Kidney (tissue), 14 donors: ENCODE measurements around the gene CTDP1. TPM values are rescaled to one million over a fixed set of nuclear protein-coding genes. Genes with fewer than 3 reads are reported as not detected.

Source experiments
- DNase-seq, 5 donors: peaks; one replicate each; pipeline ENCODE4 v3.0.0-alpha.2; 2013 to 2020
- FAIRE-seq: peaks from 2 replicates; lab custom pipeline; 2012; peaks lifted over from hg19 to GRCh38; lab: Jason Lieb, UNC
- H3K27ac ChIP-seq, 2 donors: one replicate each; pipeline ENCODE4 v1.7.0; 2013; ENCODE audit warnings: low read depth in 2 of 2, low read length in 2 of 2, inconsistent platforms in 1 of 2
- H3K27me3 ChIP-seq: one replicate; pipeline ENCODE4 v1.7.1; 2013; ENCODE audit warnings: low read length, inconsistent platforms; ENCODE audit not compliant: control insufficient read depth, insufficient read depth
- H3K36me3 ChIP-seq, 3 donors: one replicate each; pipeline versions ENCODE4 v1.7.0 to v1.7.1; 2013; ENCODE audit warnings: low read length in 3 of 3, control low read depth in 1 of 3, inconsistent platforms in 1 of 3; ENCODE audit not compliant: insufficient read depth in 3 of 3, control insufficient read depth in 2 of 3
- H3K4me1 ChIP-seq, 3 donors: one replicate each; pipeline versions ENCODE4 v1.7.0 to v1.7.1; 2013; ENCODE audit warnings: low read length in 3 of 3, inconsistent platforms in 1 of 3, low read depth in 1 of 3; ENCODE audit not compliant: control insufficient read depth in 2 of 3, insufficient read depth in 2 of 3
- H3K4me3 ChIP-seq, 3 donors: one replicate each; pipeline versions ENCODE4 v1.7.0 to v1.8.1; 2013; ENCODE audit warnings: low read length in 3 of 3, control low read depth in 1 of 3, inconsistent platforms in 1 of 3
- H3K9ac ChIP-seq, 3 donors: one replicate each; pipeline versions ENCODE4 v1.7.0 to v1.7.1; 2013; ENCODE audit warnings: low read length in 3 of 3, control low read depth in 1 of 3, inconsistent platforms in 1 of 3
- H3K9me3 ChIP-seq, 3 donors: one replicate each; pipeline versions ENCODE4 v1.7.0 to v1.7.1; 2013; ENCODE audit warnings: low read length in 3 of 3, control low read depth in 1 of 3, inconsistent platforms in 1 of 3; ENCODE audit not compliant: control insufficient read depth in 2 of 3, insufficient read depth in 1 of 3
- intact Hi-C: fragments of 100-400 bp; cut with DNase I; formaldehyde crosslinking; loops from one replicate; pipeline ENCODE4 v1.11.1; 2022
- polyA plus RNA-seq: library from polyadenylated mRNA; stranded (reverse); fragments of 350-450 nt; fragmentation: Illumina TruSeq; extraction: RNeasy Lipid Tissue Mini Kit (QIAGEN cat#74804); gene quantifications from one replicate; pipeline ENCODE4 v1.2.3, GENCODE V29; 2014; ENCODE audit warnings: low read depth, low replicate concordance; ENCODE audit not compliant: insufficient read depth
- total RNA-seq: library from RNA; stranded (reverse); fragmentation: NEBNext Ultra II Directional; extraction: Animal tissue kit (Norgen Biotek cat#: 25700); gene quantifications from one replicate; pipeline ENCODE4 v1.2.1, GENCODE V29; 2021
- TF ChIP-seq, protein P1 (sequence below): IDR thresholded peaks from 3 replicates; pipeline ENCODE4 v1.5.1; 2012; ENCODE audit warnings: mild to moderate bottlenecking, moderate library complexity, borderline replicate concordance; ENCODE audit not compliant: insufficient read depth; ENCODE audit errors: extremely low read depth
- donor health status: control.
- donor health status: control.
- donor health status: control.
- donor health status: control.
- donor health status: control.
- donor health status: DM: yes; HTN: yes; CAD: no.
- donor health status: Normal renal cell carcinoma (clear cell type).

The CTDP1 gene
- total and polyA plus RNA-seq, 2 donors from 2014 or later: 11.1 to 21.8 TPM

DNA sequence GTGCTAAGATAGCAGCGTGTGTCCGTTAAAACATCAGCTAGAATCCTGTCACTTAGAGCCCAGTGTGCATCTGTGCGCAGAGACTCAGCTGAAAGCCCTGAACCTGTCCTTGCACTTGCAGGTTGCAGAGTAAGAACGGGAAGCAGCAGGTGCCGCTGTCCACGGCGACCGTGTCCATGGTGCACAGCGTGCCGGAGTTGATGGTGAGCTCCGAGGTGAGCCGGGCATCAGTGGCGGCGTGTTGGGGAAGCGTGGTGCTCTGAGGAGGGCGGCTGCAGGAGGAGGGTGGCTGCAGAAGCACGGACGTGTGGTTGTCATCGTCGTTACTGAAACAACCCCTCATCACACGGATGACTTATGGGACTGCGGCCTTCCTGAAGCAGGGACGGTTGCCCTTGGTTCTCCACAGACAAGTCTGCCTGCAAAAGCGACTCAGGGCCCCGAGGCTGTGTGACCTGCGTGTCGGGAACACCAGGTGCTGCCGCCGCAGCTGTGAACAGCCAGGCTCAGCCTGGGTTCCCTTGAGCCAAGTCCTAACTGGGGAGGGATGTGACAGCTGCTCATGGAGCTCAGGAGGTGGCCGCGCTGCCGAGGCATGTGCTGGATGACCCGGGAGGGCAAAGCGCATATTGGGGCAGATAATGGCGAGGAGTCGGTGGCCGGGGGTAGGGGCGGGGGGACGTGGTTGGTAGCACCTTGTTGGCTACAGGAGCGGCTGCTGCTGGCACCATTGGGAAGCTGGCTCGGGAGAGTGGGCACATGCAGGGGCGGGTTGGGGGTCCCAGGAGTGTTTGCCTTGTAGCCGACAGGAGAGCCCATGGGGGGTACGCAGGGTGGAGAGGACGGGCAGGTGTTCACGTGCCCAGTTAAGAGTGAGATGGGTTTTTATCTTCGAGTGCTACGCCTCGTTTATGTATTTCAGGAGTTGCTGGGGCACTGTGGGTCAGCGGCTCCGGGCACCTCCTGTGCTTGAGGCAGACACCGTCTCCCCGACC, 16.6 kb downstream of the CTDP1 start:
- intact Hi-C loops: no loop called here
- Histone ChIP-seq H3K9me3 (no peaks in the 10 kb centered on the region), H3K36me3 (peaks cover 3 to 32% (median 27%) of the 10 kb centered on the region in 3 donors), H3K9ac (no peak overlapping the region), H3K4me3 (no peak overlapping the region), H3K27me3 (no peaks in the 10 kb centered on the region), H3K4me1 (peaks cover 0 to 3% (median under 1%) of the 10 kb centered on the region in 3 donors), H3K27ac (no peak overlapping the region)
- DNase-seq (no peak), FAIRE-seq (no peak)
- TF ChIP-seq, protein P1, sequence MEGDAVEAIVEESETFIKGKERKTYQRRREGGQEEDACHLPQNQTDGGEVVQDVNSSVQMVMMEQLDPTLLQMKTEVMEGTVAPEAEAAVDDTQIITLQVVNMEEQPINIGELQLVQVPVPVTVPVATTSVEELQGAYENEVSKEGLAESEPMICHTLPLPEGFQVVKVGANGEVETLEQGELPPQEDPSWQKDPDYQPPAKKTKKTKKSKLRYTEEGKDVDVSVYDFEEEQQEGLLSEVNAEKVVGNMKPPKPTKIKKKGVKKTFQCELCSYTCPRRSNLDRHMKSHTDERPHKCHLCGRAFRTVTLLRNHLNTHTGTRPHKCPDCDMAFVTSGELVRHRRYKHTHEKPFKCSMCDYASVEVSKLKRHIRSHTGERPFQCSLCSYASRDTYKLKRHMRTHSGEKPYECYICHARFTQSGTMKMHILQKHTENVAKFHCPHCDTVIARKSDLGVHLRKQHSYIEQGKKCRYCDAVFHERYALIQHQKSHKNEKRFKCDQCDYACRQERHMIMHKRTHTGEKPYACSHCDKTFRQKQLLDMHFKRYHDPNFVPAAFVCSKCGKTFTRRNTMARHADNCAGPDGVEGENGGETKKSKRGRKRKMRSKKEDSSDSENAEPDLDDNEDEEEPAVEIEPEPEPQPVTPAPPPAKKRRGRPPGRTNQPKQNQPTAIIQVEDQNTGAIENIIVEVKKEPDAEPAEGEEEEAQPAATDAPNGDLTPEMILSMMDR: no peak

- no peak for FAIRE-seq
- Histone ChIP-seq H3K4me1 (peaks cover 0 to 3% (median 0%) of the 10 kb centered on the region in 3 donors), H3K36me3 (peaks cover 3 to 32% (median 27%) of the 10 kb centered on the region in 3 donors), H3K9me3 (no peaks in the 10 kb centered on the region), H3K4me3 (no peak overlapping the region), H3K27me3 (no peaks in the 10 kb centered on the region), H3K27ac (no peak overlapping the region), H3K9ac (no peak overlapping the region)
- intact Hi-C loops: no loop called here
- DNase-seq: no peak
- TF ChIP-seq, protein P1: no peak
Measured at GRCh38 chr18:79697178-79697577, 17.6 kb downstream of the CTDP1 start.

DNA sequence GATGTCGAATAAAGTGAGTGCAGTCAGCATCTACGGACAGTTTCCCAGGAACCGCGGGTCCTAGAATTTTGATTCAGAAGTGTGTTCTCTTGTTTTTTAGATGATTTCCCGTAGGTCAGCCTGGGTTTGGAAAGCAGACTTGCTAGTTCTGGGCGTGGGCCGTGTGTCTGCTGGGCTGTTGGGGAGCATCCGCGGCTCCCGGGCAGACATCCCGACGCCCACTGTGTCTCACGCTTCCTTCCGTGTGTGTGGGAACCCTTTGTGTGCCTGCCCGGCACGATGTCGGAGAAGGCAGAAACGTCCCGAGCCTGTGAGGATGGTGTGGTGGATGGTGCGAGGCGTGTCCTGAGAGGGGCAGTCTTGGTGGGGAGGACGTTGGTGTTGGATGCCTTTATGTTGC, 18.4 kb downstream of the CTDP1 start:
- intact Hi-C loops: no loop called here
- Histone ChIP-seq H3K36me3 (peaks cover 3 to 32% (median 27%) of the 10 kb centered on the region in 3 donors), H3K27me3 (no peaks in the 10 kb centered on the region), H3K27ac (no peak overlapping the region), H3K9ac (no peak overlapping the region), H3K9me3 (no peaks in the 10 kb centered on the region), H3K4me3 (no peak overlapping the region), H3K4me1 (peaks cover 0 to 3% (median 0%) of the 10 kb centered on the region in 3 donors)
- no peak for FAIRE-seq
- TF ChIP-seq, protein P1: no peak
- DNase-seq: no peak
